GM12878 (cell line): ENCODE data around the gene YDJC. TPM values are rescaled to one million over a fixed set of nuclear protein-coding genes. Genes with fewer than 3 reads are reported as not detected.

Experiments used
- CBFB ChIP-seq: IDR thresholded peaks from 2 replicates; pipeline ENCODE4 v1.6.1; 2016; ENCODE audit warnings: antibody characterized with exemption, low read depth
- CHD2 ChIP-seq: IDR thresholded peaks from 2 replicates; pipeline ENCODE4 v1.6.1; 2011; ENCODE audit warnings: low read depth, low read length, improper control_type of control experiment, borderline replicate concordance
- CREM ChIP-seq: IDR thresholded peaks from 2 replicates; pipeline ENCODE4 v1.6.1; 2014; ENCODE audit warnings: antibody characterized with exemption, low read depth
- DPF2 ChIP-seq: fragments of 450-650 bp; IDR thresholded peaks from 2 replicates; pipeline ENCODE4 v1.6.1; 2017; ENCODE audit warnings: mild to moderate bottlenecking
- FOXM1 ChIP-seq: IDR thresholded peaks from 2 replicates; pipeline ENCODE4 v1.6.1; 2012; ENCODE audit warnings: low read depth, mild to moderate bottlenecking, inconsistent platforms, low read length, moderate library complexity
- GATAD2B ChIP-seq: fragments of 450-650 bp; conservative IDR thresholded peaks from 2 replicates; pipeline ENCODE4 v1.6.1; 2017; ENCODE audit warnings: low read depth, mild to moderate bottlenecking, moderate library complexity
- IKZF1 ChIP-seq: fragments of 450-650 bp; conservative IDR thresholded peaks from 2 replicates; pipeline ENCODE4 v1.6.1; 2017; ENCODE audit warnings: antibody characterized with exemption, mild to moderate bottlenecking
- IRF4 ChIP-seq: IDR thresholded peaks from 2 replicates; pipeline ENCODE4 v1.6.1; 2011; ENCODE audit warnings: low read depth, low read length
- JUNB ChIP-seq: IDR thresholded peaks from 2 replicates; pipeline ENCODE4 v1.6.1; 2016; ENCODE audit warnings: antibody characterized with exemption, mild to moderate bottlenecking
- KDM1A ChIP-seq: fragments of 200-600 bp; sonication (generic); IDR thresholded peaks from 2 replicates; pipeline ENCODE4 v1.6.1; 2016; ENCODE audit warnings: borderline replicate concordance
- LARP7 ChIP-seq: fragments of 450-650 bp; IDR thresholded peaks from 2 replicates; pipeline ENCODE4 v1.6.1; 2017; ENCODE audit warnings: mild to moderate bottlenecking
- MLLT1 ChIP-seq: fragments of 450-650 bp; IDR thresholded peaks from 2 replicates; pipeline ENCODE4 v1.6.1; 2016; ENCODE audit warnings: mild to moderate bottlenecking
- MTA2 ChIP-seq: fragments of 450-650 bp; IDR thresholded peaks from 2 replicates; pipeline ENCODE4 v1.6.1; 2016; ENCODE audit warnings: low read depth, mild to moderate bottlenecking, moderate library complexity
- NR2C2 ChIP-seq: IDR thresholded peaks from 2 replicates; pipeline ENCODE4 v1.6.1; 2011; ENCODE audit warnings: borderline replicate concordance, low read depth; ENCODE audit not compliant: control insufficient read depth, insufficient read length
- PAX5 ChIP-seq: IDR thresholded peaks from 2 replicates; pipeline ENCODE4 v1.6.1; 2011; ENCODE audit warnings: low read depth, low read length, borderline replicate concordance
- PKNOX1 ChIP-seq: fragments of 450-650 bp; IDR thresholded peaks from 2 replicates; pipeline ENCODE4 v1.6.1; 2016; ENCODE audit warnings: mild to moderate bottlenecking
- PRDM15 ChIP-seq: fragments of 450-650 bp; formaldehyde crosslinking; IDR thresholded peaks from 2 replicates; pipeline ENCODE4 v1.4.0; 2020; ENCODE audit warnings: mild to moderate bottlenecking, moderate library complexity
- RAD51 ChIP-seq: fragments of 450-650 bp; IDR thresholded peaks from 2 replicates; pipeline ENCODE4 v1.6.1; 2016; ENCODE audit warnings: moderate library complexity, mild to moderate bottlenecking, inconsistent platforms
- SKIL ChIP-seq: fragments of 450-650 bp; IDR thresholded peaks from 2 replicates; pipeline ENCODE4 v1.6.1; 2017; ENCODE audit warnings: mild to moderate bottlenecking, low read depth, inconsistent platforms; ENCODE audit not compliant: poor library complexity, severe bottlenecking
- SUZ12 ChIP-seq: fragments of 200-600 bp; sonication (generic); IDR thresholded peaks from one replicate; pipeline ENCODE4 v1.6.1; 2018; ENCODE audit warnings: antibody characterized with exemption, mild to moderate bottlenecking; ENCODE audit not compliant: unreplicated experiment
- TCF3 ChIP-seq: IDR thresholded peaks from 2 replicates; pipeline ENCODE4 v1.6.1; 2012; ENCODE audit warnings: low read depth, mild to moderate bottlenecking, low read length, borderline replicate concordance; ENCODE audit not compliant: insufficient read depth
- YY1 ChIP-seq: IDR thresholded peaks from 2 replicates; pipeline ENCODE4 v1.6.1; 2011; ENCODE audit warnings: low read depth, mild to moderate bottlenecking, low read length
- ZNF384 ChIP-seq: IDR thresholded peaks from 2 replicates; pipeline ENCODE4 v1.6.1; 2012; ENCODE audit warnings: low read depth, mild to moderate bottlenecking, low read length, improper control_type of control experiment, borderline replicate concordance
- polyA plus RNA-seq, 11 experiments: library from polyadenylated mRNA; depleted of rRNA in 4 of 11; unstranded in 6 of 11; stranded (reverse) in 5 of 11; fragments of >200 nt; fragmentation: Nextera tagmentation in 4 of 11; fragmentation: Illumina TruSeq in 1 of 11; extraction: Ambion mirVana in 4 of 11; extraction: Trizol in 1 of 11; gene quantifications; 1 replicate in 1 of 11; 2 replicates in 10 of 11; pipeline versions ENCODE4 v1.2.1 to v1.2.3, GENCODE V29; 2011 to 2016; ENCODE audit warnings: inconsistent platforms in 2 of 11, missing spikeins in 2 of 11, low read depth in 1 of 11
- total RNA-seq, 4 experiments: library from RNA; depleted of rRNA in 3 of 4; stranded (reverse); fragments of >200 nt in 3 of 4; fragmentation: Illumina TruSeq in 1 of 4; extraction: Trizol in 1 of 4; gene quantifications; 2 replicates each; pipeline versions ENCODE4 v1.2.1 to v1.2.3, GENCODE V29; 2013 to 2021

The YDJC gene
- total and polyA plus RNA-seq, 10 of the 15 experiments (the other 5 are each of a cell fraction or from before 2014, with no cell fraction given) = 1.00 to 77.6 (median 38.4) TPM

- TF ChIP-seq SKIL = peak; percentile 53
- peak; percentile 89 for TF ChIP-seq IKZF1
- TF ChIP-seq MLLT1 = peak; percentile 93
- peak; percentile 23; the same call in 1 of the 2 replicates for TF ChIP-seq GATAD2B
- TF ChIP-seq PRDM15 (CRISPR knock-in tag) = no peak
- TF ChIP-seq CHD2 = 0 out of 2 replicates have a peak, but pooled peaks have one; percentile 38
- TF ChIP-seq RAD51 = peak; percentile 75
- peak; percentile 73 for TF ChIP-seq JUNB
- no peak for TF ChIP-seq KDM1A
- TF ChIP-seq CREM = no peak; the same call in 1 of the 2 replicates
- TF ChIP-seq PAX5 = peak; percentile 42; the same call in 1 of the 2 replicates
- peak; percentile 75 for TF ChIP-seq CBFB
- TF ChIP-seq TCF3 = peak; percentile 32; the same call in 1 of the 2 replicates
- no peak for TF ChIP-seq FOXM1
- TF ChIP-seq YY1 = no peak
- TF ChIP-seq LARP7 = no peak
- no peak for TF ChIP-seq NR2C2
- 0 out of 2 replicates have a peak, but pooled peaks have one; percentile 10 for TF ChIP-seq ZNF384
- no peak for TF ChIP-seq SUZ12
- peak; percentile 76 for TF ChIP-seq PKNOX1
- TF ChIP-seq IRF4 = peak; percentile 86
- peak; percentile 85 for TF ChIP-seq DPF2
- TF ChIP-seq MTA2 = peak; percentile 67
Measured at GRCh38 chr22:21587803-21588611, 41.8 kb downstream of the YDJC start (continued).
